GM18517 (cell line): ENCODE measurements around the gene SPTSSB.

Experiments
- ATAC-seq: cut with Tn5 transposase; IDR thresholded peaks from one replicate; pipeline ENCODE4 v1.9.1; 2021; ENCODE audit warnings: mild to moderate bottlenecking, moderate library complexity; ENCODE audit not compliant: unreplicated experiment

SPTSSB gene

GRCh38 chr3:161342629-161343028 is 28.7 kb downstream of the SPTSSB start:
- no peak for ATAC-seq

GRCh38 chr3:161339517-161340500 is 31.5 kb downstream of the SPTSSB start:
- no peak for ATAC-seq

- no peak for ATAC-seq
These were observed 34.0 kb downstream of the SPTSSB start for GRCh38 chr3:161337311-161337710.

GRCh38 chr3:161336661-161337060 is 34.7 kb downstream of the SPTSSB start:
- ATAC-seq, result no peak

- ATAC-seq, result no peak
These were observed 37.6 kb downstream of the SPTSSB start for GRCh38 chr3:161333696-161334095.

GRCh38 chr3:161332792-161333191 is 38.5 kb downstream of the SPTSSB start:
- no peak for ATAC-seq

DNA sequence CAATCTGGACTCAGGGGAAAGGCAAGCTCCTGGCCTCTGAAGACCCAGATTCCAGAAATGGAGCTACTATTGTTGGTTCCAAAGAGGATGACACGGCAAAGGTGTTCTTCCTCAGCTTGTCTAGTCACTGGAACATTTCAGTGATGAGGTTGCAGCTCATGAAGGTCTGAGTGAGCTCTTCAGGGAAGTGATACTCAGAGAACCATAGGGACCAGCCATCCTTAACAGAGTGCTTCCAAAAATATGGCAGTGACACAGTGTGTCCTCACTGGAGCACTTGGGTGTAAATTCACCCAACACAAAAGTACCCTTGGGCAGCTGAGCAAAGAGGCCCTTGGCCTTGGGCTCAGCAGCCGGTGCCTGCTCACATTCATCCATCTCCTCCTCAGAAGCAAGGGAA is 46.3 kb downstream of the SPTSSB start:
- ATAC-seq, result no peak

- ATAC-seq, result no peak
These were observed 47.2 kb downstream of the SPTSSB start for GRCh38 chr3:161323926-161324621.

DNA sequence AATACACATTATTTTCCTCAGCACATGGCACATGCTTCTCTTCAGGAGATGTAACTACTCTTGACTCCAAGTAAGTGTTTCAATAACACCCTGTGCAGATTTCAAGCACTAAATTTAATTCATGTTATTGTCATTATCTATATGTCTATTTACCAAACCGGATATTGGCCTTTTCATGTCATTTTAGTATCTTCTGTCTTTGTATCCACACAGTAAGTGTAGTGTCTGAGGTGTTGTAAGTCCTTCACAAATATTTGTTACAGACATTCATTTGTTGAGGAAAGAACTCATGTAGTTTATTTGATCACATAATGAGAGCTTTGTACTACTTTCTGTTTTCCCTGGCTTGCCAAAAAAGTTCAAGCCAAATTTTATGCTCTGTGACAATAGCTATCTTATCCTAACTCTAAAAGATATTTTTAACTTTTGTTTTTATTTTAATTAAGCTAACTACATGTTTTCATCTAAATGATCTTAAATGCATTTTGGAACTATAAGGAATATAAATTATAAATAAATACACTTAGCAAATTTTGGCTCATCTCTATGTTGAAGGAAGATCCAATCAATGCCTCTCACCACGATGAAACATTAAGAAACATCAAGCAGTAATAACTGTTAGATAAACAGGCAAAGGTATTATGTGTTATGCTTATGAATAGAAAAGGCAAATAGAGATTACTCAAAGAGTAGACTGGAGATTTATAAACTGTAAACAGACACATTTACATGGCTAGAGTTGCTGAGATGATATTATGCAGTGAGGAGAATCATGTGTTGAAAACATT is 48.3 kb downstream of the SPTSSB start:
- no peak for ATAC-seq

DNA sequence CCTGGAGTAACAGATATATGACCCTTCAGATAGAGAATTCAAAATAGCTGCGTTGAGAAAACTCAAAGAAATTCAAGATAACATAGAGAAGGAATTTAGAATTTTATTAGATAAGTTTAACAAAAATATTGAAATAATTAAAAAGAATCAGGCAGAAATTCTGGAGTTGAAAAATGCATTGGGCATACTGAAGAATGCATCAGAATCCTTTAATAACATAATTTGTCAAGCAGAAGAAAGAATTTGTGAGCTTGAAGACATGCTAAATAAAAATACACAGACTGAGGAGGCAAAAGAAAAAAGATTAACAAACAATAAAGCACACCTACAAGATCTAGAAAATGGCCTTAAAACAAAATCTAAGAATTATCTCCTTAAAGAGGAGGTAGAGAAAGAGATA is 50.5 kb downstream of the SPTSSB start:
- no peak for ATAC-seq

DNA sequence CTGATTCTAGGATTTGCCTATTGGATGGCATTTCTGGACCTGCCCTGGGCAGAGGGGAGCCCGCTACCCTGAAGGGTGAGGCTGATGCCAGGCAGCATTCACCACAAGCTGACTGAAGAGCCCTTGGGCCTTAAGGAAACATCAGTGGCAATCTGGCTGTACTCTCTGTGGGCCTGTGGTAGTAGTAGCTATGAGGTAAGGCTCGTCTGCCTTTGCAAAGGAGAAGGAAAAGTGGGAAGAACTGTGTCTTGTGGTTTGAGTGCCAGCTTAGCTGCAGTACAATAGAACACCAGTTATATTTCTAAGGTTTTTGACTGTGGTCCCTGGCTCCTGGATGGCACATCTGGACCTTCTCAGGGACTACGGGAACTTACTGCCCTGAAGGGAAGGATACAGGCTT is 51.5 kb downstream of the SPTSSB start:
- ATAC-seq, result no peak

DNA sequence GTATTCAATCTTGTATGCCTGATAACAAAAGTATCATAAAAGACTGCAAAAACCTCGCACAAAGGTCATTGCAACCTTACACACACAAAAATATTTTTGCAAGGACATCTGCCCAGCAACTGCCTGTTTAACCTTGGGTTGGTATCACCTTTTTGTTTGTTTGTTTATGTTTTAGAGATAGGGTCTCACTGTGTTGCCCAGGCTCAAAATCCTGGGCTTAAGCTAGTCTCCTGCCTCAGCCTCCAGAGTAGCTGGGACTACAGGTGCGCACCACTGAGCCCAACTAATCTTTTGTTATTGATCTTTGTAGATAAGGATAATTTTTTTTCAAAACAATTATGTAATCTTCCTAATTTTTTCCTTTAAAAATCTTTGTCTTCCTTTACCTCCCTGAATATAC is 54.2 kb downstream of the SPTSSB start:
- ATAC-seq, result no peak

DNA sequence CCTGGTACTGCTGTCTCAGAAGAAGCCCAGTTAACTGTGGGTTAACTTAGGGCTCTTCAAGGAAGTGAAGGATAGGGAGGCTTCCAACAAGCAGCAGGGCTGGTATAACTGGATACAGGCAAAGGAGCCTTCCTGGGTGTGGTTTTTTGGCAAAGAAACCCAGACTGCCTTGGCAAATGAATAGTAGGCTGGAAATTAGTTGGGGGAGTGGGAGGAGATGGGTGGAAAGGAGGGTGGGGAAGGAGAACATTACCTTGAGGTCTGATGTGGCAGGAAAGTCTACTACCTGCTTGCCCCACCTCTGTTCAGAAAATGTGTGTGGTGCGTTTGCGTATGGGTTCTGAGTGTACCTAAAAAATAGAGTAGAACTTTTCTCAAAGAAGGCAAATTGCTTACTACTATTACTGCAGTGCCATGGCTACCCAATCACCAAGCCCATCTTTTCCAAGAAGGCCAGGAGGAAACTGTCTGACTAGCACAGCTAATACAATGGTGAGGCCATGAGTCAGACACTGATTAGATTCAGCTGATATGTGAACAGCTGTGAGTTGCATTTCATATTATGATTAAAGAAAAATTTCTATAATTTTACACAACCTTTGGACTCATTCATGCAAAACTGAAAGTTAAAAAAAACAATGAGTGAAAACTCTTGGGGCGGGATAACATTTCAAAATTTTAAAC is 55.2 kb downstream of the SPTSSB start:
- no peak for ATAC-seq

GRCh38 chr3:161314836-161315395 is 56.4 kb downstream of the SPTSSB start:
- ATAC-seq, result peak; percentile 65

DNA sequence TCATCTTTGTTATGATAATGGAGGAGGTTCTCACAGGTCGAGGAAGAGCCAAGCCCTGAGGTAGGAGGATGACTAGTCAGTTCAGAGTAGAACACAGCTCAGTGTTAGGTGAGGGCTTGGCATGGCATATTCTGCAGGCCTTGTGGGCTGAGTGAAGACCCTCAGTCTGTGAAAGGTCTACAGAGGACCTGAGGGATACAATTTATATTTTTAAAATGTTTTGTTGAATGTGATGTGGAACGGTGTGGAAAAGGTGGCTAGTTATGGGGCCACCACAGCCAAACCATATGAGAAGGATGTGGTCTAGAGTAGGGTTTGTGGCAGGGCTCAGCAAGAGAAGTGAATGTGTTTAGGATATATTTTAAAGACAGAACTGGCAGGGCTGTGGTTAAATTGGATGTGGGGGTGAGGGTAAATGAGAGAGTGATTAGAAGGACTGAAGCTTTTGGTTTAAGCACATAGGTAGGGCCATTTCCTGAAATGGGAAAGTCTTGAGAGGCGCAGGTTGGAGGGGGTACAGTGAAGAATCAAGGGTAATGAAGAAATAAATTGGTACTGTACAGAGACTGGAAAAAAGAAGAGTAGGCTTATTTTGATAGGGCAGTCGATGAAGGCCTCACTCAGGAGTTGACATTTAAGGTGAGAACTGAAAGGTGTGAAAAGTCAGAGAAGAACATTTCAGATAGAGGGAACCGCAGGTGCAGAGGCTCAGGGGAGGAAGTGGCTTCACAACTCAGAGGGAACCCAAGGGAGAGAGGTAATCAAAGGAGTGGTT is 60.5 kb downstream of the SPTSSB start:
- peak; percentile 82 for ATAC-seq

- no peak for ATAC-seq
These were observed 66.0 kb downstream of the SPTSSB start for GRCh38 chr3:161305095-161305991.

GRCh38 chr3:161296814-161297213 is 74.5 kb downstream of the SPTSSB start:
- no peak for ATAC-seq

GRCh38 chr3:161295325-161295724 is 76.0 kb downstream of the SPTSSB start:
- ATAC-seq, result no peak
